Right renal pelvis (tissue), 4 donors: ENCODE results near the gene PNLIPRP2. TPM values are rescaled to one million over a fixed set of nuclear protein-coding genes. Genes with fewer than 3 reads are reported as not detected.

Experiments used
- DNase-seq, 4 donors: peaks; one replicate each; pipeline ENCODE4 v3.0.0-alpha.2; 2013; ENCODE audit warnings: low read depth in 4 of 4, low spot score in 3 of 4, missing footprints in 1 of 4
- polyA plus RNA-seq, 4 donors: library from polyadenylated mRNA; unstranded; fragments of 120-200 nt; gene quantifications; one replicate each; pipeline ENCODE4 v1.2.1, GENCODE V29; 2013; ENCODE audit not compliant: insufficient read length in 4 of 4

Gene PNLIPRP2
- polyA plus RNA-seq: under 1 TPM in 1 of 4 donors, not detected in 3; 0.05 TPM

- DNase-seq: no peak
Measured at GRCh38 chr10:116620423-116621400, at the start of gene PNLIPRP2. TSS of gene PNLIPRP2 (plus strand) at chr10:116620953.

DNA sequence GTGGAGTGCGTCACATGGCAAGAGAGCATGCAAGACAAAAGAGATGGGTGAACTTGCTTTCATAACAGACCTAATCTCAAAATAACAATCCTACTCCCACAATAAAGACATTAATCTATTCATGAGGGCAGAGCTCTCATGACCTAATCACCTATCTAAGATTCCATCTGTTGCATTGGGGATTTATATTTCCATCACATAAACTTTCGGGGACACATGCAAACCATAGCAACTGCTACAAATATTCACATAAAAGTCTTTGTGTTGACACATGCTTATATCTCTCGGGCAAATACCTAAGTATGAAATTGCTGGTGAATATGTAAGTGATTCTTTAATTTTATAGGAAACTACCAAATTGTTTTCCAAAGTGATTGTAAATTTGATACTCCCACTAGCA lies 46.0 kb upstream of the PNLIPRP2 start:
- DNase-seq: no peak

DNA sequence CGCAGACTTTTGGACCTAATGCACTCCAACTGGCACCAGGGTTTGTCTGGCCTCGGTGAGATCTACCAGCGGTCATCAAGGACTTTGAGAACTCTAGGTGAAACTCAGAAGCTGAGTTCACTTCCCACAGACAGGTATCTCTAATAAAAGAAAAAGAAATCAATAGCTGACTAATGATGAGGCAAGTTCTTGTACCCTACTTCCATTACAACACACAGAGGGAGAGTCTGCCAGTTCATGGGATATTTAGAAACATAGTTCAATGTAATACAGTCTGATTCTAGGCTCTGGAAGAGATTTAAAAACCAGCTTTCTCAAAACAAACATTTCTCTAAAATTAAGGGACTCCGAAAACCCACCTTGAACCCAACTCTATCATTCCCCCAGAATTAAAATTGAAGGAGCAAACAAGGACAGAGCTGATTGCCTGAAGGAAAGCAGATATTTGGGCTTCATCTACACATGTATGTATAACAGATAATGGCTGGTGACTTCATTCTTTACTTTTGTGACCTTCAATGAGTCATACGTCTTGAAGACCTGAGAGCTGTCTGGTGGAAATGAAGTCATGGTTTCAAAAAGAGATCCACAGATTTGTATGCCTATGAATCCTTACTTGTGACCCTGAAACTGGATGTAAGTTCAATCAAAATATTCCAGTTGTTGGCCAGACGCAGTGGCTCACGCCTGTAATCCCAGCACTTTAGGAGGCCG lies 32.7 kb upstream of the PNLIPRP2 start:
- DNase-seq: no peak

GRCh38 chr10:116588995-116589394 lies 31.8 kb upstream of the PNLIPRP2 start:
- DNase-seq: no peak

GRCh38 chr10:116589926-116590325 lies 30.8 kb upstream of the PNLIPRP2 start:
- no peak for DNase-seq

GRCh38 chr10:116590590-116591444 lies 29.9 kb upstream of the PNLIPRP2 start, which contains the start of gene PNLIPRP1:
TSS of gene PNLIPRP1 (plus strand) at chr10:116590959. CDS start at chr10:116591130, 171 bp downstream.
- no peak for DNase-seq

- DNase-seq: no peak
Measured at GRCh38 chr10:116593139-116593740, 27.5 kb upstream of the PNLIPRP2 start.

- no peak for DNase-seq
Measured at GRCh38 chr10:116594525-116595035, 26.2 kb upstream of the PNLIPRP2 start.

GRCh38 chr10:116596062-116596461 lies 24.7 kb upstream of the PNLIPRP2 start:
- DNase-seq: no peak

DNA sequence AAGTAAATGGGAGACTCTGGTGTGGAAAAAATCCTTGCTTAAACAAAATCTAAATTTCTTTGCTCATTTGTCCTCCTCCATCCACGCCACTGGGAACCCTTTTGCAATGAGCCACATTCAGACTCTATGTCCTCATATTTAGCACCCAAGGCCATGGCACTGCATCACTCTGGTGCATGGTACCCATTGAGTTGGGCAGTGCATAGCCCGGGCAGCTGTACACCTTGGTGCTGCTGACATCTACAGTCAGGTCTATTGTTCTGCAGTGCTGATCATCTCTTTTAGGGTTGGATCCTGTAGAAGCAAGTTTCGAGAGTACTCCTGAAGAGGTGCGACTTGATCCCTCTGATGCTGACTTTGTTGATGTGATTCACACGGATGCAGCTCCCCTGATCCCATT lies 23.2 kb upstream of the PNLIPRP2 start:
- no peak for DNase-seq

GRCh38 chr10:116598329-116598728 lies 22.4 kb upstream of the PNLIPRP2 start:
- DNase-seq: no peak

DNA sequence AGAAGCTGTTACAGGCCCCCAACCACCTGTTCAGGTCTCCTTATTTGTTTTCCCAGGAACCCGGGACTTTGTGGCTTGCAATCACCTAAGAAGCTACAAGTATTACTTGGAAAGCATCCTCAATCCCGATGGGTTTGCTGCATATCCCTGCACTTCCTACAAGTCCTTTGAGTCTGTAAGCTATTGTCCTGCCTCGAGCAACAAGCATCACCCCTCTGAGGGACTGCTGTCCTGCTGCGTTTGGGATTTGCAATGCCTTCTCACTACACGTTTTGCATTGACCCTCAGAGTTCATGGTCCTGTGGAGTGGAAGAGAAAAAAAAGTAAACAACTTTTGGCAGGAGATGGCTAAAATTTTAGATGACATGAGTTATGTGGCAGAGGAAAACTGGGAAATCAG lies 20.8 kb upstream of the PNLIPRP2 start:
- DNase-seq: no peak

DNA sequence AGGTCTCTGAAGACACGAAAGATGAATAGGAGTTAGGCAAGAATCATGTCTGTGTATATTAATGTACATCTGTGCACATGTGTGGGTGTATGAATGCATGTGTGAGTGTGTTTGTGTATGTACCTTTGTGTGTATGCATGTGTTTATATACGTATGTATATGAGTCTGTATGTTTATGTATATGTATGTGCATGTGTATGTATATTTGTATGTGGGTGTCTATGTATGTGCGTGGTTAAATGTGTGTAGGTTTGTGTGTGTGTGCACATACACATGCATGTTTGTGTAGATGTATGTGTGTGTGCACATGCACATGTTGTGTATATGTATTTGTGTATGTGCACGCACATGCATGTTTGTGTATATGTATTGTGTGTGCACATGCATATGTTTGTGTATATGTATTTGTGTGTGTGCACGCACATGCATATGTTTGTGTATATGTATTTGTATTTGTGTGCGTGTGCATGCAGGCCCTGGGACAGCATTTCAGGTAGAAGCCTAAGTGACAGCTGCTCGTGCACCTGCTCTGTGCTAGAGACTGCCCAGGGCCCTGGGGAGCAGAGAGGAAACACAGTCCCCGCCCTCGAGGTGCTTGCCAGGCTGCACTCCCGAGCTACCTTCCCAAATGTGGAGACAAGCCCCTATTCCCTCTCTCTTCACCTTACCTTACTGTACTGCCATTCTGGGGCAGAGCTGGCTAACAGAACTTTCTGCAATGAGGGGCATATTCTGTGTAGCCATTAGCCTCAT lies 17.9 kb upstream of the PNLIPRP2 start:
- no peak for DNase-seq

DNA sequence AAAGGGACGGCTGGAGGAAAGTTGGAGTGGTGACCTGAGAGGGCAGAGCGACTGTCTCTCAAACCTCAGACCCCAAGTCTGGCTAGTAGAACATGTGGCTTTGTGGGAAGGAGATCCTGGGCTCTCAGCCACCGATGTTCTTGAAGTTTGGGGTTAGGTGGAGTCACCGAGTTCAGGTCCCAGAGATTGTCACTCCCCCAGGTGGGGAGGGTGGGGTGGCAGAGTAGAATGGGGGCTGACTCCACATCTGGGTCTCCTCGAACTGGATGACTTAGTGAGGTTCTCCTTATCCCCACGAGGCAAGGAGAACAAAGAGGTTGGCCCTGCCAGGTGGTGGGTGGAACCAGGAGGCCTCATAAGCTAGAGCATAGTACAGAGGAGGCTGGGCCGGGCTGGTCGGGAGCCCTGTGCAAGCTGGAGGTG lies 14.7 kb upstream of the PNLIPRP2 start:
- no peak for DNase-seq

- no peak for DNase-seq
Measured at GRCh38 chr10:116607336-116607735, 13.4 kb upstream of the PNLIPRP2 start.

GRCh38 chr10:116608686-116609594 lies 11.8 kb upstream of the PNLIPRP2 start:
- DNase-seq: no peak

GRCh38 chr10:116610443-116611152 lies 10.2 kb upstream of the PNLIPRP2 start:
- no peak for DNase-seq
